T1000 (cell line): Measurements from ENCODE around the gene B3GAT1.

Experiments used
- DNase-seq: peaks from one replicate; lab custom pipeline; 2025; ENCODE audit warnings: mixed read lengths; lab: John Stamatoyannopoulos, UW

Gene B3GAT1

DNA sequence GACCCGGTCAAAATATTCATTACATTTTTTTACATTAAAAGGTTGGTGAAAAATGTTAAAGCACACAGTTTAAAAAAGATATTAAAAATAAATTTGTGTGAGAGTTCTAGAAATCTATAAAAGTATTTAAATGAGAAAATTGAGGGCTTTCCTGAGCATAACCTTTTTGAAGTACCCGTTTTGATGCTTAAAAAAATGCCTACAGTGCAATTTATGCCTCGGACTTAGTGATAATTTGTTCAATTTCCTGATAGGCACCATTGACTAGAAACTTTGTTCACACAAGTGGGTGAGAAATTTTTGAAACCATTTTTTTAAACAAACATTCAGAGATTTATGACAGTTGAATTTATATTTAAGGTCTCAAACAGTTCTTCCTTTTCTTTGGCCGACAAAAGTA, 29.7 kb upstream of the B3GAT1 start:
- DNase-seq, result no peak

DNA sequence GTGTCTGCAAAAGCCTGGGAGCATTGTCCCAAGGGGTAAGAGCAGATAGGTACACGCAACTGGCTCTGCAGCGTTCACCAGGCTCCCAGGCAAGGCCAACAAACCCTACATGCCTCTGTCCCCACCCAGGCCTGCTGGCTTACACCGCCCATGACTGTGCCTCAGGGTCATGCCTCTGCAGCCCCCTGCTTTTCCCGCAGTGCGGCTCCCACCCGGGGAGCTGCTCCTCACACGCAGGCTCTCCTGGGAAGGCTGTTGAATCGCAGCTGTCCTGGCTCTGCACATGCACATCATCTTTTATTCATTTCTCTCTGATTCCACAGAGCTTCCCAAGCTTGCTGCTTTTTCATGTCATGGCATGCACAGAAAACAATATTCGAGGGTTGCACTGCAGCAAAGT, 29.2 kb upstream of the B3GAT1 start:
- no peak for DNase-seq

DNA sequence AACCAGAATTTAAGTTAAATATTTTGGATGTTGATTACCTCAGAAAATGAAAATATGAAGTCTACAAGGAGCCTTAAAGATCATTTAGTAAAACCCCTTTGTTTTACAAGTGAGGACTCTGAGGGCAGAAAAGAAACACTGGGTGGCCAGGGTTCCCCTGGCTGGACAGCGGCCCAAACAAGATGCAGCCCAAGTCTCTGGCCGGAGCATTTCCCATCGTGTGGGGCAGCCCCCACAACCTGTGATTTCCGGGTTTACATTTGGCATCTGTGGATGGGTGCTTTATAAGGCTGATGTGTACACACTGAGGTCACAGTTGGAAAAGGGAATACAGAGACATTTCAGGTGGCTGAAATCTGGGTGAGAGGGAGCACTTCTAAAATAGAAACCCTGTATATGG, 28.8 kb upstream of the B3GAT1 start:
- DNase-seq, result no peak

DNA sequence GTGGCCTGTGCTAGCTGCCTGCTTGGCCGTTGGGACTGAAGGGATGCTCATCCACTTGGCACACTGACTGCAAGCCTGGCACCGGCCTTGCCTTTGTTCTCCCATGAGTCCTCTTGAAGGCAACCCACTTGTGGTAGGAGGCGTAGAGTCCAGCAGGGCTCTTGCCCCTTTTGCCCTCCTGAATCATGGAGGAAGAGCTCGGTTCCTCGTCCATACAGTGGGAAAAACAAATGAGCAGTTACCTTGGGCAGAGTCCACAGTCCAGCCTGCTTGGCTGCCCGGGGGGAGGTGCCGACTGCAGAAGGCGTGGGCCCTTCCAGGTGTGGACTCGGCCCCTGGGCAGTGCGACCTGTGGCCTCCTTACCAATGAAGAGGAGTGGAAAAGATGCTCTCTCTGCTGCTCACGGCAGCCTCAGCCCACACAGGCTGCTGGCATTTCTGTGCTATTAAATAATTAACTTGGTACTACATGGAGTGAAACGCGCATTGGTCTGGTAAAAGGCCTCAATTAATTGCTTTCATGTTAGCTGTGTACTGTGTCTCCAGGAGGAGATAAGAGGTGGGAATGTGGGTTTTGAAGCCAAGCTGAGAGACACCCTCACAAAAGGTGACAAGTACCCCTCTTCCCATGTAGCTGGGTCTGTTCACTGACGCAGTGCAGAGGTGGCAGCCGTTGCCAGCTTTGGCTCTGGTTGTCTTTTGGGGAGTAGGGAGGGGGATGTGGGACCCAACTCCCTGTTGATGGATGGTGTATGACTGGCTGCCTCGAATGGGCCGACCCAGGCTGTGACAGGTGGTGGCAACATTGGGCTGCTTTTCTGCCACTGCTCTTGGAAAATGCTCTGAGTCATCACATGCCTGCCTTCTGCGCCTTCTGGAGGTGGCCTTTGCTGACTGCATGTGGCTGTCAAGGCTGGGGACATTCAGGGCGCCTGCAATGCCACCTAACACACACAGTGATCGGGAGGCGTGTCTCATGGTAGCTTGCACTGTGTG, 26.8 kb upstream of the B3GAT1 start:
- DNase-seq, result no peak

DNA sequence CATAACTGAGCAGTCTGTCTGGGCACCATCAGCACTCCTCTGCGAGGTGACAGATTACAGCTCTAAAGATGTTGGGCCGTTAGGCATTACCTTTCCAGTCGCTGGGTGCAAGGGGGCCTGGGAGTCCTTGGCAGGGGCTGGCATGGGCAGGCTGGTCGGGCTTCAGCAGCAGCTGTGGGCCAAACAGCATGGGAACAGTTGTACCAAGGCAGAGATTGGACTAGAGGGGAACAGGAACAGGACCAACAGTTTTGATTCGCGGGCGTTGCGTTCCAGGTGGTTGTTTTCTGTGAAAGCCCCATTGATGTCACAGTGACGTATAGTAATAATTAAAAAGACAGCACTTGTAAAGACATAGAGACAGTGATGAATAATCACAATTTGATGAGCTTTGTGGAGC, 25.8 kb upstream of the B3GAT1 start:
- no peak for DNase-seq

DNA sequence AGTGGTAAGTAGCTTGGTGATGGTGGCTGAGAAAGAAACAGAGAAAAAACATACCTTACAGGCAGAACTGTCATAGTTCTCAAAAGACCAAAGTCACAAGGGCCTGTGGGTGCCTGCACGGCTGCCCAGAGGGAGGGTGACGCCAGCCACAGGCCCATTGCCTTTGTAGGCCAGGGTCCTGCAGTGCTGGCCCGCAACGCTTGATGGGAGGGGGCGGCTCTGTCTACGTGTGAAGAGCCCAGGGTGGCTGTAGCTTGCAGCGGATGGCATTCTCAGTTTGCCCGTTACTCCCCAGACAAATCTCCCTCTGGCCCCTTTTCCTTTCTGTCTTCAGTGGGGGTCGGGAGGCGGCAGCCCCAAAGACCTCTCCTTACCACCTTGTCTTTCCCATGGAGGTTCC, 24.7 kb upstream of the B3GAT1 start:
- DNase-seq, result no peak

DNA sequence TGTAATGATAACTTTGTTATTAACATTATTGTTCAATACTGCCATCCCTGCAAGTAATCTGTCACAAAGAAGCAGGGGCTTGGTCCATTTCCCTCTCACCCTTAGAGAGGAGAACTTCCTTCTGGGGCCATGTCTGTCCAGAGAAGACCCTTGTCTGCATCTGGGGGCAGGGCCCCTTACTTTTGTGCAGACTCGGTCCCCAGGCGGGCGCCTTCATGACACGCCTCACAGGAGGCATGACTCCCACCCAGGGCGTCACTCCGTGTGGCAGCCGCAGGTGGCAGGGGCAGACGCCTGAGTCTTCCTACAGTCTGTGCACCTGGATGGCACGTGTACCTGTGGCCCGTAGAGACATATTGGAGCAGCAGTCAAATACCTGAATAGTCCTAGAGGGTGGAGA, 21.8 kb upstream of the B3GAT1 start:
- DNase-seq, result no peak

DNA sequence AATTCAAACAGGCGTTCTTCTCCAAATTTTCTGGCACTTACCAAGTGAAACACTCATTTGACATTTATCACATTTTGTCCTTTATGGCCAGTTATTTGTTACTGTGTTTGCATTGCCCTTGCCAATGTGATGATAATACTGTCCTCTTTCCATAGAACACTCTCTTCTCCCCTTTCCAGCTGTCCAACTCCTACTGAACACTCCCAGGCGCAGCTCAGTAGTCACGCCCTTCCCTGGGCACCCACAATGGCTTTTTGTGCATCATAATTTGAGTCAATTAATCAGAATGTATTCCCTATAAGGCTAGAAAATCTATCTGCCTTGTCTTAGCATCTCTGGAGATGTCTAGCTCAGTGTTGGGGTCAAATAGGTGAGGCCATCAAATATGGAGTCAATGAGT, 21.2 kb upstream of the B3GAT1 start:
- no peak for DNase-seq

DNA sequence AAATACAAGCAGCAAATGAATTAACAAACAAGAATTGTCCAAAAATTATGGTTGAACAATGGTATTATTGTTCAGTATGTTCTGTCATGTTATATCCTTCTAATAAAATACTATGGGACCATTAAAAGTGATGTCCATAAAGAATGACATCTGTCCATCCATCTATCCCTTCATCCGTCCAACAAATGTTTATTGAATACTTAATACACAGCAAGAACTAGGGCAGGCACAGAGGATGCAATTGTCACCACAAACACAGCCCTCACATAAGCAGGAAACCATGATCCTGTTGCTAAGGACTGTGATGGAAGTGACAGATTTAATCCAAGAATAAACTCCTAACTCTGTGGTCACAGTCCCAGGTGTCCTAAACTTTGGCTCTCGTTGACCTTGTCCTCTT, 20.7 kb upstream of the B3GAT1 start:
- no peak for DNase-seq

DNA sequence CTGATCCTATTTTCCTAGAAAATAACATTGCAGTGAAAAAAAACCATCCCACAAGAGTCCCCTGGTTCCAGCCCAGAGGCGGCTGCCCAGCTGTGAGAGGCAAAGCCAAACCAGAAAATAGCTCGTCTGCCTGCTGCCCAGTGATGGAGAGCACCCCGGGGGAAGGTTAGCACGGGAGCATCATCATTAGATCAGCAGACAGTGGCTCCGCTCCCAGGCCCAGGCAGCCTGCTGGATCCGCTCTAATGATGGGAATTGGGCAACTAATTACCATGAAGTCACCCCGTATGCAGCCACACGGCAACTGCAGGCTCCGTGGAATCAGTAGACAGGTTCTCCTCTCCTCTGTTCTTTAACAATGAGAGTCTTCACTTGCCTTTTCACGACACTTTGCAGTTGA, 17.1 kb upstream of the B3GAT1 start:
- no peak for DNase-seq

DNA sequence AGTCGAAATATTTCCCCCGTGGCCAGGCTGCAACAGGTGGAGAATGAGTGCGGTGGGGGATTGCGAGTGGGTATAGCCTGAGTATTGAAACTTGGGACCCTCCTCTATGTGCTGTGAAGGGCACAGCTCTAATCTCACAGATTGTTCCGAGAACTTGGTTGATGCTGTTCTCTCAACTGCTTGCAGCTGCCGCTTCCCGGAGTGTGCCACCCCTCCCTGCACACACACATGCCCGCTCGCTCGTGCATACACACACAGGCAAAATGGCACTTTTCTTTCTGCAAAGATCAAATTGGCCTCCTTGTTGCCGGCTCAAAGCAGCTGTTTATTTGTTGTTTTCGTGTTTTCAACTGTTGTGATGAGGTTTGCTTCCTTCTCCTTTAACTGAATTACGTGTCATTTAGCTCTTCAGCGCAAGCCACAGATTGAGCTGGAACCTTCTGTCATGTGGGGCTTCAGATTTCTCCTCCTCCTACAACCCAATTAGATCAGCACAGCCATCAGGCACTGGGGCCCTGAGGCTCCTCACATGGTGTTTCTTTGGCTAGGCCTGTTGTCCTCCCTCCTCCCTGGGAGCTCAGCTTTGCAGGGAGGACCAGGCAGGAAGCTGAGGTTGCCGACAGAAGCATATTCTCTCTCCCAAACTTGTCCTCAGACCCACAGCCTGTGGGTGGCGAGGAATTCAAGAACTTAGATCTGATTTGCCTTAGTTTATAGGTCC, 13.9 kb upstream of the B3GAT1 start:
- no peak for DNase-seq

DNA sequence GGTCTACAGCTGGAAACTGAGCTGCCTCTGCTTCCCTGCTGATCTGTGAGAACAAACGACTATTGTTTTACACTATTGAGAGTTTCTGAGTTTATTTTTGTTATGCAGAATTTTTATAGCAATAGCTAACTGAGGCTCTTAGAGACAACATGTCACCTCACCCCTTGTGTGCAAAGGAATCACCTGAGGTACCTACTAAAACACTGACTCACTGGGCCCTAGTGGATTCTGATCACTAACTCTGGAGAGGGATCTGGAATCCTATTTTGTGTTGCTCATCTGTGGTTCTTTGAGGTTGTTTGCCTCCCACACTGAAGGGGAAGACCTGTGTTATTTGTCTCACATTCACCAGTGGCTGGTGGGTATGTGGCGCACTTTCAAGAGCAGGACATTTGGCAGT, 13.4 kb upstream of the B3GAT1 start:
- DNase-seq, result no peak

DNA sequence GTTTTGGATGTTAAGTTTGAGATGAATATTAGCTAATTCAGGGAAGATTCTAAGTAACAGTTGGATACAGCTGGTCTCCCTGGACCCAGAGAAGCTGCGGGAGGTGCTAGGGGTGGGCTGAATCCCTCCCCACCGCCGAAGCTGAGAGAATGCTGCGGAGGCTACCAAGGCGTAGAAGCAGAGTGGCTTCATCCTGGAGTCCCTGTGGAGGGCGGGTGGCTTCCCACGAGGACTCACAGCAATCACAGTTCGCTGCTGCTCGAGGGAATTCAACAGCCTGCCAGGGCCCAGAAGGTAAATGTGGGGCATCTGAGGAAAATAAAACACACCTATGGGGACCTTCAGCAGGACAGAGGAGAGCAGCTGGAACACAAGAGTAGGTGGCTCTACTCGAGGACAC, 11.1 kb upstream of the B3GAT1 start:
- DNase-seq, result no peak

DNA sequence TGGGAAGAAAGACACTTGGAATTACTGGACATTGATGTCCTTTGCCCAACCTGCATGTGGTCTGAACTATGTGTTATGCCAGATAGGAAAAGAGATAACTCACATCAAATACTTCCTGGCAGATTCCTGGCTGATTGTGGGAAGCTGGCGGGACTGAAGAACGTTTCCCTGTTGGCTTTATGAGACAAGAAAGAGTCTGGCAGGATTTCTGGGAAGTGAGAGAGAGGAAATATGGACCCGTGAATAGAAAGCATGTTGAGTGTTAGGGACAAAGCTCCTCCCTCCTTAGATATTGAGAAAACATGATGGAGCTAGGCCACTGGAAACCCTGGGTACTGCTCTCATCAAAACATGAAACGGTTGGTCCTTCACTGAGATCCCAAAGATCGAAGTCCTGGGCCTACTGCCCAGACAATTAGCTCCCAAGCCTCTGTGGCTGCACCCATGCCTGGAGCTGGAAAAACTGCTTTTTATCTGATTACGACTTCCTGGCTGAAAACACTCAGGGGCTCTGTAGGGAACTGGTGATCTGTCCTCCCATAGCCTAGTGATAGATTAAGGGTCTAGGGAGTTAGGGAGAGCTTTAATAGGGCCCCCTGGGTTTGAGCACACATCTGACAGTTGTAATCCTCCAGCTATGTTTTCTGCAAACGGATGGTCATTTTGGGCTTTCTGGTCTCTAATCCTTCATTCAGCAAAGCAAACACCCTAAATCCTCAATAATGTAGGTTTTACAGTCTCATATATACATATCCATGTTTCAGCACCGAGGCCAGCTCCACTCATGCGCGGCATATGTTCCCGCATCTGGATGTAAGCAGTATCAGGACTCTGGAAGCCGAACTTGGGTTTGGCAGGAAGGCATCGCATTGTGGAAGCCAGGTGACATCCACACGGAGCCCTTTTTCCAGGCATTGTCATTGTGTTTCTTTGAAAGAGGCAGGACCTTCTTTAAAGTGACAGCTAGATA, 6.1 kb upstream of the B3GAT1 start:
- no peak for DNase-seq

DNA sequence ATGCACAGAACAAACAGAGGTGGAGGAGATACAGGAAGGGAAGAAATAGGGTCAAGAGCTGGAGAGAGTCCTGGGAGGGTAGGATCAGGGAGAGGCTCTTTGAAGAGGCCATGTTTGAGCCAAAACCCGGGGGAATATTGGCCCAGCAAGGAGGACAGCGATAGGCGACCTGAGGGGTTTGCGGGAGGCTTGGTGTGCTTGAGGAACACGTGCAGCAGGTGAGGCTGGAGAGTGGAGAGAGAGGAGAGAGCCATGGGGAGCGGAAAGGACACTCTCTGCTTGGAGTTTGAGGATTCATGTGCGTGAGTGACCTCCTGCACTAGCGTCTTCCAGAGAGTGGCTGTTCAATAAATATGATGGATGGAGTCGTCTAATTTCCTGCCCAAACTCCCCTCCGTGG, 4.7 kb upstream of the B3GAT1 start:
- DNase-seq, result no peak

DNA sequence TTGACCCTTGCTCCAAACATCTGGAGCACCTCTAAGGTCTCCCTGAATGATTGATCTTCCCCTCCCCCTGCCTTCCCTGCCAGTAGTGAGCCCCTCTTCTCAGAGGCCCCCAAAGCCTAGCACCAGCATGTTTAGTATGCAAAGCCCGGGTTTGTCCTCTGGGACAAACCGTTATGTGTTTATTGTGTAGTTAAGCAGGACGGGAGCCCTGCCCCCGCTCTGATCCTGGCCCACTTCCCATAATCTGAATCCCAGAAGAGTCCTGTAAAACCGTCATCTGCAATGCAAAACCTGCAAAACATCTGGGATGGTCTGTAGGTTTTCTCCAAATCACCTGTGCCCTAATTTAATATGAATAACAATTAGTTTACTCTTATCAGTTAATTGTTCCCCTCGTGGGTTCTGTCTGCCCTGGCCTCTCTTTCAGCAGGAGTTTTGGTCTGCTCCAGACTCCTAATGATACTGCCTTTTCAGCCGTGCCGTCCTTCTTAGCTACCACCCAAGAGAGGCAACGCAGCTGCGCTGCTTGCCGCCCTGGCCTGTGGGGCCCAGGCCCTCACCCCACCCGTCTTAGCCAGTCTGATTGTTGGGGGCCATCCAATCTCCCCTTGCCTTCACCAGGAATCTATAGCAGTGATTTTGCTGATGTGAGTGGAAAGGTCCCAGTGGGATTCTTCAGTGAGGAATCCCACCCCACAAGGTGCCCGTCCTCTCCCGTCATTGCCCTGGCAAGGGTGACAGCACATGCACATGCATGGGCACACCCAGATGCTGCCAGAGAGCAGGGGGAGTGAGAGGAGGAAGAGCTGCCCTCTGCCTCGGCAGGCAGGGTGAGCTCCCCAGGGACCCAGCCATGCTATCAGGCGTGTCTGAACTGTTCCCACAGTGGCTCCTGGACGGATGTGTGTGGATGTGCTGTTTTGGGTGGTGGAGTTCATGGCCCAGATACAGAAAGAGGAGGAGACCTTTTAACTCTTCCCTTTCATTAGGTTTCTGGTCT, 3.0 kb upstream of the B3GAT1 start:
- no peak for DNase-seq

DNA sequence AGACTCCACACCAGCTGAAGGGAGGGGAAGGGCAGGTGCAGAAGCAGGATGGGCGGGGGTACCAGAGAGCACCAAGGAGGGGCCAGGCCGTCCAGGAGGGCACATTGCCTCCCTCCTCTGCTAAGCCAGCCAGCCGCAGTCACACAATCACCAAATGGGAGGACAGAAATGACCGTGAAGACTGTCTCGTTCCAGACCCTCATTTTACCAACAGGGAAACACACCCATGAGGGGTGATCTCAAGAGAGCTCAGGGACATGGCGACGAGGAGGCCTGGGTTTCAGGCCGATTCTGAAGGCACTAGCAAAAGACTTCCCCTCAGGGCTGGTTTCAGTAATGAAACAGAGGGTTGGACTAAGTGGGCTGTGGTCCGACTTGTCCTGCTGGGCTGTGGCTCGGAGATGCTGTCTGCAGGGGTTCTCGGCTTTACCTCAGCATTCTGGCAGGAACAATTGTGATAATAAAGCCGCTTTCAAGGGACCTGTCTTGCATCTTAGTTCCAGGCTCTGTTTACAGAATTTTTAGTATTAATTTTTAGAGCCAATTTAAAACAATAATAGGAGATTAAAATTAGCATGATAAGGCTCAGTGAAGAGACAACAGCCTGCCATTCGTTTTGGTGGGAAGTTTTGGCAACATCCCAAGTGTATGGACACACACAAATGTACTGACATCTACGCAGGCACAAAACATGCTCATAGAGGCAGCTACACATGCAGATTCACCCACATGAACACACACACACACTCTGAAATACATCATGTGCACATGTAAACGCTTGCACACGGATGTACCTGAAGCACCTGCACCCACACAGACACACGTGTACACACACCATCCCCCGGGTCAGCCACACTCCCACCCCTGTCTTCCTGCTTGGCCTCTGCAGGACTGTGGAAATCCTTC, 2.0 kb upstream of the B3GAT1 start:
- DNase-seq, result no peak

DNA sequence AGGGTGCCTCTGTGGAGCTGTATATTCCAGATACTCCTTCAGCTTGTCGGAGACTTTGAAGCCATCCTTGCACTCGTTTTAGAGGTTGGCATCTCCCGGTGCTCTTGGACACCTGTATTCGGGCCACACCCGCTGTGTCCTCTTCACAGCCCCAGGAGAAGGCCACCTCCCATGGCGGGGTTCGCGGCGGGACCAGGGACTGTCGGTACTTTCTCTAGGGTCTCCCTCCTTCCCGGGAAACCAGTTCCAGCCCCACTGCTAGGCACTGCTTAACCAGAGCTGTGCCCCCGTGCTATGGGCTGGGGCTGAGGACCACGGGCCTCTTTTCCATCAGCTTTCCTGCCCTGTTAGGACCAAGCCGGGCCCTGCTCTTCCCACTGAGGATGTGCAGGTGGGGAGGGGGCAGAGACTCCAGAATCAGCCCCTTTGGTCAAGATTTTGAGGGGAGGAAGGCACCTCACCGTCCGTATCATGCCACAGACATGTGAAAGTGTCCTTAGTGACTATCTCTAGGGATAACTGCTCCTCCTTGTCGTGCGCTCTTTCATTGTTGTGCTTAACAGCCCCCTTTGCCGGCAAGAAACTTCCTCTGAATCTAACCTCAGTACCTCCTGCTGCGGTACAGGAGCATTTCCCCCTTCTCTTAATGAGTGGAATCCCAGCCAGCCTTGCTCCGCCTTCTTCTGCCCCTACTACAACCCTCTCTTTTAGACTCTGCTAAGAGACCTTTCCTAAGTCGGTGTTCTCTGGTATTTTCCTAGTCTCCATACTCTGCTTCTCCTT, 1.2 kb upstream of the B3GAT1 start:
- no peak for DNase-seq

DNA sequence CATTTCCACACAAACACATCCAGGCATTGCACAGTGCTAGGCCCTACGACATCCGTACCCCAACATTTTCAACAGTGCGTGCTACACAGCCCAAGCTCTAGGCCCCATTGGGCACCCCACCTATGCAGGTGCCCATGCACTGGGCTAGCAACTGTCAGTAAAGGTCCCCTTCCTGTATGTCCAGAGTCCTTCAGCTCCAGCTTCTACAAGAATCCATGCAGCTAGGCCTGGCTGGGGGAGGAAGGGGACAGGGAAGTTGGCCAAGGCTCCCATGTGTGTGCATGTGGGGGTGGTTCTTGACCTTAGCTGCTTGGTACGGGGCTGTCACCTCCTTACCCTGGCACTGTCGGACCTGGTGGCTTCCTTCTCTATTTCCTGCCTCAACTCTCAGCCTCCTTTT, 1.3 kb downstream of the B3GAT1 start:
- no peak for DNase-seq
